HG03039 (cell line): ENCODE data around the gene DENND1A.

Experiments
- ATAC-seq: cut with Tn5 transposase; IDR thresholded peaks from one replicate; pipeline ENCODE4 v1.9.1; 2021; ENCODE audit warnings: mild to moderate bottlenecking, moderate library complexity; ENCODE audit not compliant: unreplicated experiment

The DENND1A gene

DNA sequence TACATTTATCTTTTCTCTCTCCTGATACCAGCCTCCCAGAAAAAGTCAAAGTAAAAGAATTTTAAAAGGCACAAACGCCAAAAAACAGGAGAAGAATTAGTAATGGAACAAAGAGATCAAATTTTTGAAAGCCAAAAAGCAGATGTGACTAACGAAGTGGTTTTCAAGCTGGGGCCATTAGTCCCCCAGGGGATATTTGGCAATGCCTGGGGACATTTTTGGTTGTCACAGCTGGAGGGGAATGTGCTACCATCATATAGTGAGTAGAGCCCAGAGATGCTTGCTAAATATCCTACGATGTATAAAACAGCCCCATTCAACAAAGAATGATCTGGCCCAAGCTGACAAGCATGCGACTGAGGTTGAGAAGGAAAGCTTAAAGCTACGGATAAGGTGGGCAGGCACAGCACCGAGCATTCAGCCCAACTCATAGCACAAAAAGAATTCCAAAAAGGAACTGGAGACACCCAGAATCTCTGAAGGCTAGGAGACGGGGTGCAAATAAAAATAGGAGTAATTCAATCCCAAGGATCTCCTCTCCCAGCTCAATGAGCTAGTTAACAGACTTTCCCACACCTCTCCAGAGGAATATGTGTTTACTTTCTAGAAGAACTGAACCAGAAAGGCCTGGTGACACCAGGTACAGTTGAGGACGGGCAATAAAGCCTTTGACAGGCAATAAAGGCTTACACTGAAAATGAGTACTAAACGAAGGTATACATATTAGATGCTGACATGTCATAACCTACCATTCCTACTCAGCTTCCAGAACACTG lies 269.0 kb downstream of the DENND1A start:
- ATAC-seq: no peak

DNA sequence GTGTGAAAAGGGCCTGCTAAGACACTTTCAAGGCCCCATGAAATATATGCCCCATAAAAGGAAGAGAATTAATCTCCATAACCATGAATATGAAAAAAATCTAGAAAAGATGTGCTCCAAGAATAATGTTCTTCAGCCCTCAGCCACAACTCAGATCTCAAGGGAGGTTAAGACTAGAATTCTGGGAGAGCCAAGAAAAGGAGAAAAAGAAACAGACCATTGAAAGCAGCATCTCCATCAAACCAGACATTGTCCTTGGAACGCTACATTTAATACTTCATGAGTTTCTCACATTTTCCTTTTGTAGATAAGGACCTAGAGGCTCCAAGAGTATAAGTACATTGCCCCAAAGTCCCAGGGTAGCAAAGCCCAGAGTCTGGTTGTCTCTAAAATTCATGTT lies 270.6 kb downstream of the DENND1A start:
- ATAC-seq: no peak

DNA sequence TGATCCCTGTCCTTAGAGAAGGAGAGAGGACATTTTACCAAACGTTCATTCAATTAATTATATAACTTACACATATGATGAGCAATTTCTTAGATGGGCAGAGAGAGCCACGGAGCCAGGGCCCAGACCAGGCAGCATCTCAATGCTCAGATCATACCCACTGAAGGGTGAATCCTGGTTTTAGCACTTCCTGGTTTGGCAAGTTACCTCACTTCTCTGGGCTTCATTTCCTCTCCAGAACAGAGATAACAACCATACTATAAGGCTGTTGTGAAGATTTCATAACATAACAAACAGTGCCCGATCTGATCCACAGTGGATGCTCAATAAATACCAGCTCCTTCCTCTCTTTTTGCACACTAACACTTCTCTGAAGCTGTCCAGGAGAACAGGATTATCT lies 271.1 kb downstream of the DENND1A start:
- ATAC-seq: no peak

DNA sequence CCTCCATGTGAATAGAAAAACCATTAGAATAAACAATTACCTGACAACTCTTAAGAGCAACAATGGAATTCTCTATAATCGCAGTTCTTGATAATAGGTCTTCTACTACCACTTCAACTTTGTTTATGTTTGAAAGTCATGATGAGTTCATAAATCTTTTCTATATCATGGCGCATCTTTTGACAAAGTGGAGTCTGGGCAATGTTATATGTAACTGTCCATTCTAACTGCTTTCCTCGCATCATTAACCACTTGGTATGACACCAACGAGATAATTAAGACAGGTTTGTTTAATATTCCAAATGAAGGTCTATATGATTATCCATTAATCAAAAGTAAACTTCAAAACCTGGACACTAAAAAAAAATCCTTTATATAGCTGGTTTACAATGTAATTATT lies 272.0 kb downstream of the DENND1A start:
- no peak for ATAC-seq

DNA sequence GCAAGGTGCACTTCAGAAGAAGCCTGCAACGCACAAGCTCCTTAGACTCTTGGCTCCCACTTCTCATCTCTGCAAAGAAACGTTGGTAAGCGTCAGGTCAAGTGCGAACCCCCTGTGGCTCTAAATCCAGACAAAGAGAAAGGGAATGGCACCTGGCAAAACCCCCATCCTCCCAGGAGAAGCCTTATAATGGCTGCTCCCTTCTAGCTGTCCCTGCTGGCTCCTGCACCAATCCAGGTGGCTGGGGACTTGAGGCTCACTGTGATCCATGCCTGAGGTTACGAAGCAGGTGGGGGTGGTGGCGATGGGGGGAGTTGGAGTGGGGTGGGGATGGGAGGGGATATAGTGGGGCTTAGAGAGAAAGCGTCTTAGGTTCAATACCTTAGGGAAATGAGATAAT lies 272.8 kb downstream of the DENND1A start:
- no peak for ATAC-seq

DNA sequence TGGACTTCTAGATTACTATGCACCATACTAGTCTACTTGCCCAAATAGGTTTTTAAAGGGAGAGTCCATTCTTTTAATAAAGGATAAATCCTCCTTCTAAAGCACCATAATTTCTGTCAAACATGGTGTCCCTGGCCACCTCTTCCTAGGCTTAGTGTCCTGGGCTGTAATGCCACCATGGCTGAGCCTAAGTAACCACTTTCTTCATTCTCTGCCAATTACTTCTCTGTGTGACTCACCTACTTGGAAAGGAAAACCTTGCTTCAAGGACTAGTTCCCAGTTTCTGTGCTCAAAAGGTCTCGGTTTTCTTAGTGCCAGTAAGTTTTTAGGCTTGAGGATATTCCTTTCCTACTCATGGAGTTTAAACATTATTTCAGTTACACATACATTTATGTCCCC lies 273.4 kb downstream of the DENND1A start:
- ATAC-seq: no peak

DNA sequence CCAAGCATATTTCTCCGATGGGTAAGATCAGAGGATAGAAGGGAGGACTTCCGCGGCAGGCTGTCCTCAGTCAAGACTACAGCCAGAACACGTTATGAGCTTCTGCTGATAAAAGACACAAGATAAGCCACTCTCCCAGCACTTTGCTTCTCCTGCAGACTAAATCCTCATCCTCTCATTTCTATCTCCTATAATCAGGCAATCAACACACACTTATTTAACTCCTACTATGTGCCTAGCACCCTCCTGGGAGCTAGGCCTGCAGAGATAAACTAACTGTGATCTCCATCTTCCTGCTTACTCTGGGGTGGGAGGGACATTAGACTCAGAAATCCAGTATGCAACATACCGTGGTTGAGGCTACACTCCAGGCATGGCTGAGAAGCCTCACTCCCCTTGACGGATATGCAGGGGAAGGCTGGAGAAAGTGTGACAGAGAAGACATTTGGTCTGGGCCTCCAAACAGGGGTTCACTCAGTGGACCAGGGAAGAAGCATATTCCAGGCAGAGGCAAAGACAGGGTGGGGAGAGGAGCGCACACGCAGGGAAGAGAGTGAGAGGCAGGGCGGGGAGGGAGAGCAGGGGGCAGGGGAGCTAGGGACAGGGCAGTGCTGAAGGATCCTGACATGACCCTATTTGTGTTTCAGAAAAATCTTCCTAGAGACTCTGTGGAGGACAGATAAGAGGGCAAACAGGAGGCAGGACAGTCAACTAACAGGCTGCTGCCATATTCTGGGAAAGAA lies 274.1 kb downstream of the DENND1A start:
- no peak for ATAC-seq

DNA sequence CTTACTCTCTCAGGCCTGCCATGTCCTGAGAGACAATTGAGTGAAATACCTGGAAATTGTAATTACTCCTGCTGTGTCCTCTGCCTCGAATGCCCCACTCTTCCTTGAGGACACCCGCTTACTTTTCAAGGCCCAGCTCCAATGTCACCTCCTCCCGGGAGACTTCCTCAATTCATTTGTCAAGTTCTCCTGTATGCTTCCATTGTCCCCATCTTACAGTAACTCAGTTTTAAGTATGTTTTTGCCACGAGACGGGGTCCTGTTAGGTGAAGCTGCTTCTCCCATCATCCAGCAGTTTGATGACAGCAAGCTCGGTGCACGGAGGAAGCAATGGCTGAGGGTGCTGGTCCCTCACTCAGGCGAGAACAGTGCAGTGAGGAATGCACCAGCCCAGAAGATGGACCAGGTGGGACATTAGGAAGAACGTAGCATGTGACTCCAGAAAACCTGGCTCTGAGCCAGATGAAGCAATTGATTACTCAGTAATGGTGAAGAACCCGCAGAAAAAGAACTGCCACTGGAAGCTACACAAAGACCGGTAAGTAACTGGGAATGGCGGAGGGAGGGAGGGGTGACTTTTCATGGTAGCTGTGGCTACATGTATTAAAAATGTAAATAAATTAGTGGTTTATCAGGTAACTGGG lies 274.8 kb downstream of the DENND1A start:
- no peak for ATAC-seq

DNA sequence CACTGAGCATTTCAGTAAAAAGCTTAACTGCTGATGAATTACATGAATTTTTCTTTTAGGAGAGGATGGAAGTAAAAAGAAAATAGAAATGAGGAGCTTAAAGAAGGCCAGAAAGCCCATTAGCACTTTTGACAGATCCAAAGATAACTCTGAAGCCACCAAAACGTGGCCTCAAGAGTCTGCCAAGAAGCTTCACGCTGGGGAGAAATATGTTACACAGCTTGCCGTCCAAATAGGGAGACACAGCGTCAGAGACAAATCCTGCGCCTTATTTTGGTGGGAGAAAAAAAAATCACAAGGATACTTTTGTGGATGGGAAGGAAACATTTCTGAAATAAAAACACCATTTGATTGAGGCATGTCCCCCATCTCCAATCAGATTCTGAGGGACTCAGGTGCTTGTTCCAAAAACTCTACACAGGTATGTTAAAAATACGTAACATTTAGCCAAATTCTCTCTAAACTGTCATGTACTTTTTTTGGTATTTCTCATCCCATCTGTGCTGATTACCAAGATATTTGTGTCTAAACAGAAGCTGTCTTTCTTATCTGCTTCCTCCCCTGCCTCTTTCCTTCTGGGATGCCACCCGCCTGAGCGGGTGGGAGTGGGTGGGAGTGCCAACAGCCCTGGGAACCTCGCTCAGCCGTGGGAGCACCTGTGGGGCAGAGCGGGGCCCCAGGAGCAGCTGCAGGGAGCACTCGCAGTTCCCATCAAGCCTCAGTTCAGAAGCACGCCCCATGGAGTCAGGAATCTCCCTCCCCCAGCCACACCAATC lies 275.5 kb downstream of the DENND1A start:
- no peak for ATAC-seq

DNA sequence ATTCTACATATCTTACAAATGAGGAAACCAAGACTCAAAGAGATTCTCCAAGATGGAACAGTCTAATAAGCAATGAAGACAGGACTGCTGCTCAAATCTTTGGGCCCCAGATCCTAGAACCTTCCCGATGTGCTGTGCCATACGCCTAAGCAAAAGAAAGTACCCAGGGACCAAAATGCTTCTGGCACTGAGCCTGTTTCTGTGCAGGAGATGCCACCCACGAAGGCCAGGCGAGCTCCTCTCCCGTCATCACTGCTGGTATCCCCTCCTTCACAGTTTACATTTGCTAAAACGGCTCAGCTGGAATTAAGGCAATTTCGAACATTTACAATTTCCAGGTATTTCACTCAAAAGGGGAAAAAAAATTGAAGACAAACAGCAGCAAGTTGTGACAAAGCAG lies 277.5 kb downstream of the DENND1A start:
- no peak for ATAC-seq

DNA sequence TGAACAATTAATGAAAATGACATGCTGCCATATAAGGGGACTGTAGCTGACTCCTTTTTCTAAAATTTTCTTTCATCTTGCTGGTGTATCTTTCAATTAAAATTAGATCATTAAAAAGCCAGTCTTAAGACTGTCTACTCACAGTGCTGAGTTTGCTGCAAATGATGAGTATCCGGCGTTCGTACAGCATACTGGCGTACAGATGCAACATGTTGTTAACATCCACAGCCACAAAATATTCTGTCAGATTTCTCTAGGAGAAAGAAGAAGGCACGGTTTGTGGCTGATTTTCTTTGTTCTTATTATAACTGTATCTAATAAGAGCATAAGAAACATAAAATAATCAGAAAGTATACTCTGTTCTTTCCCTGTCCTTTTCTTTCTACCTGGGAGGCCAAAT lies 278.1 kb downstream of the DENND1A start:
- no peak for ATAC-seq

DNA sequence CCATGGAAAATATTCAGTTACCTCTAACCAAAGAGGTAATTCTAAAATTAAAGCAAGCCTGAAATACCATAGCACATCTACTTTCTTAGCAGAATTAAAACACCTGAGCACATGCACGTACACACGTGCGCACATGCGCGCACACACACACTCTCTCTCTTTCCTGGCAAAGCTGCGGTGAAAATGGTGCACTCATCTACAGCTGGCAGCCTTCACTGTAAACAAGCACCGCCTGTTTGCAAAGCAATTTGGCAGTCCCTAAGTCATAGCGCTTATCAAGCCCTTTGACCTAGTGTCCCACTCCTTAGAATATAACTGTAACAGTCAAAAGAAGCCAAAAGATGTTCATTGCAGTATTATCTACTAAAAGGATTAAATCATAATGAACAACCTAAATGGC lies 278.7 kb downstream of the DENND1A start:
- ATAC-seq: no peak

DNA sequence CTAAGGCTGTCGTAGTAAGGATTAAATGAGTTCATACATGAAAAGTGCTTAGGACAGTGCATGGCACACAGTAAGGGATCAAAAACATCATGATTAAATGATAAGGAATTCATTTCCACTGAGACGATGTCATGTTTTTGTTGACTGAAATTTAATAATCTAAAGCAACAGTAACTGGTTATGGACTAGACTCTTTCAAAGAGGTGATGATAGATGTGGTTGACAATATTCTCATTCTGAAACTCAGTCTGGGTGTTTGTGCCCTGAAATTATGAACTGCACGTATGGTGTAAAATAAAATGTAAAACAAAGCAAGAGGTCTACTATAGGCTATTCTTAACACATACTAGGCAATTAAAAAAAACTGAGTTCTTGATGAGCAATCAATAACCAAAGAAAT lies 280.0 kb downstream of the DENND1A start:
- no peak for ATAC-seq

DNA sequence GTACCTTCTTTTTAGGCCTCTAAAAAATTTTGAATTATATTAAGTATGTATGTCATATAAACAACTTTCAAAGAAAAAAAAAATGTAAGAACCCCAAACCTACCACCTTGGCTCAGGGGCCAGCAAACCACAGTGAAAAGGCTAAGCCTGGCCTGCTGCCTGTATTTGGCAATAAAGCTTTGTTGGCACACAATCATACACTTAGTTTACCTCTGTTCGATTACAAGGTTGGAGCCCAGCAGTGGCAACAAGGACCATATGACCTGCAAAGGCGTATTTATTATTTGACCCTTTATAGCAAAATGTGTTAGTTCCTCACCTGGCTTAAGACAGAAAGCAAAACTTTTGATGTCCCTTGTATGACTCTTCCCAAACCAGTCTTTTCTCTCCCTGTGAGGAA lies 282.8 kb downstream of the DENND1A start:
- ATAC-seq: no peak

DNA sequence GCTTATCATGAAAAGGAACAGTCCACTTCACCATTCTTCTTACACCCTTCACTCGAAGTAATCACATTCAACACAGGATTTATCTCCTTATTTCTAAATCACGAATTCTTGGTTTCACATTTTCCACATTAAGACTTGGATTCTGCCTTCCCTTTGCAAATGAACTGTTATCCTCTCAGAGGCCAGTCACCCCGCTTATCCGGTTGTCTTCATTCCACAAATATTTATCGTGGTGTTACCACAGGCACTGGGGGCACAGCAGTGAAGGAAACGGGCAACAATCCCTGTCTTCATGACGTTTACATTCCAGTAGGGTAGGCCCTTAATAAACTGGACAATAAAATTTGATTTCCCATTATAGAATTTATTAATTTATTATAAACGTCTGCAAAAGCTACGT lies 284.2 kb downstream of the DENND1A start:
- ATAC-seq: no peak

DNA sequence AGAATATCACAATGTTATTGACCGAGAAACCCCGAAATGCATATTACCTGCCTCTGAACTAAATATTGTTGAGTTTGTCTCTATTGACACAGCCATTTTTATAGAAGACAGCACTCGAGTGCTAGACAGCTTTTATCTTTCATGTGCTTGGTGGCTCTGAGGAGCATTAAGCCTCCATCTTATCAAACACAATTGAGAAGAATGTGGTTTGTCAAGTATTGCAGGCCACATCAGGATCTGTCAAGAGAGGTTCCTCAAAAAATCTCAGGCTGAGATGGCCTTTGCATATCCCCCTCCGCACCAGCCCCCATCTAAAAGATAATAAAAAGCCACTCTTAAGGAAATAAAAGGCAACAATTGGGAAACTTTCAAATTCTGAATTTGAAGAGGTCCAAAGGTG lies 284.8 kb downstream of the DENND1A start:
- no peak for ATAC-seq

DNA sequence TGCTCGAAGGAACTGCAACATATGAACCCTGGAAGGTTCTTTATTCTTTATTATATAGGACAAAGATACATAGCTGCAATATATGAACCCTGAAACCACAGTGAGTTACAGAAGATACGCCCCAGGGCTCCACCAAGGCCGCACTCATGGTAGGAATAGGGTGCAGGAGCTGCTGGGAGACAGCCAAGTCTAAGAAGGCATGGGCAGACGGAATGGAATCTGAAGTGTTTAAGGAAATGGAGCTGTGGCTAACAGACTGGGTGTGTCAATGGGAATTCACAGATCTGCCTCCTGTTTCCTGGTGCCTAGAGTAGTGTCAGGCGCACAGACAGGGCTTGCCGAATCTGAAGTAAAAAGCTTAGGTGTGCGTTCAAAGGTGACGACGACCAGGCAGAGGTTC lies 286.4 kb downstream of the DENND1A start:
- no peak for ATAC-seq

DNA sequence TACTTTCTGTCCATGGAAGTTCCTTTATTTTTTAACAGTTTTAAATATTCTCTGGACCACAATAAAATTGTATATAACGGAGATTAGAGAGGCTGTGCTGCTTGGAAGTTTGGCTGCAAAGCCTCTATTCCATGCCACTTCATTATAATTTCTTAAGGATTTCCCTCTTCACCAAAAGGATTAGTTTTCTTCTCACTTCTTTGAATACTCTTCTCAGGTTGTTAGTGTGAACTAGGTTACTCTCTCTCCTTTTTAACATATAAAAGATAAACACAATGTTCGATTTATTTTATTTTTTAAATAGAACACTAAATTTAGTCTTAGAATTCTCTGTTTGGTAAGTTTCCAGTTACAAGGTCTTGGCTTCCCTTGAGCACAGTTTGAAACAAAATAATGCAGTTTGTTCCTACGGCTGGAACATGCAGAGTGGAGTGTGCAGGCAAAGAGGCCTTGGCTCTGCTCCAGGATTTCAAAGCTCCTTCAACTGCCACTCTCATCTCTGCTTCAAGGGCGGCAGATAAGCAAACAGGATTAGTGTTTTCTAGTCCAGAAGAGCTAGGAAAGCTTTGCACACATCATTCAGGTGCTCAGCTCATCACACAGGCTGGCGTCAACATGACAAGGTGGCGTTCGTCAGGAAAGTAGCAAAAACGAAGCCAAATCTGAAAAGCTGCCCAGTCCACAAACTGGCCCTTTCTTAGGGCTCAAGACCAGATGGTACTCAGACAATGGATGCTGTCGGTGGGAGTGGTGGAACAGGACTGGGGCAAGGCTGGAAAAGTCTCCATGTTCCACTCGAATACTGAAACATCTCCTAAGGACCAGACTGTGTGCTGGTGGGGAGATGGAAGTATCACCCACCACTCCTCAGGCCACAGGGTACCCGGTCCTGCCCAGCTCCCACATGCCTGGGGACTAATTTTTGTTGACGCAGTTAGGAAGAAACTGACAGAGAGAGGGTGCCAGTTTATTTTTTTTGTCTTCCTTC lies 287.3 kb downstream of the DENND1A start:
- no peak for ATAC-seq

DNA sequence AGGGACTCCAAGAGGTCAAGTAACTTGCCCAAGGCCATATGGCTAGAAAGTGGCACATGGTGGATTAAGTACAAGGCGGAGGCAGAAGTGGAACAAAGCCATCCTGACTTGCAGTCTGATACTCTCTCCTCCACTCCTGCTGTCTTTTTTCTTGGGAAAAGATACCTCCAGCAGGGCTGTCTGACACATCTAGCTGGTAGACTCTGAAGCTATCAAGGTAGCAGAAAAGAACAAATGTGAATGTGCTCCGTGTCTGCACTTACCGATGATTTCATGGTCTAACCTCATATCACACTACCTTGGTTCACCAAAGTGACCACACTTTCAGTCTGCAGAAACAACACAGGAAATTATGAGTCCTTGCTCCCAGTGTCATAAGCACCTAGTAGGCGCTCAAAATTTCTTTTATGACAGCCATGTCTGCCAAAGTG lies 289.1 kb downstream of the DENND1A start:
- no peak for ATAC-seq

DNA sequence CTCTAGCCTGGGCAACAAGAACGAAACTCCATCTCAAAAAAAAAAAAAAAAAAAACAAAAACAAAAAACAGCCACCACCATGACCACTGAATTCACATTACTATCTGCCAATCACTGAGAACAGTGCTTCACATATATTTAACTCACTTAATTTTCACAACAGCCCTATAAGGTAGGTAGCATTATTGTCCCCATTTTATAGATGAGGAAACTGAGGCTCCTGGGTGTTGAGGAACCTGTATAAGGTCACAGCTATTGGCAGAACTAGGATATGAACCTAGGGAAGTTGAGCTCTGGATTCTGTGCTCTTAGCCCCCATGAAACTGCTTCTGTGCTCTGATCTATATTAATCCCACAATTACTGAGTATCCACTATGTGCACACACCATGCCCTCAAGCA lies 290.2 kb downstream of the DENND1A start:
- no peak for ATAC-seq
